GM19438 (cell line): ENCODE results near the gene GPX4.
"Not testable (repeated sequence)": the region's sequence is repeated elsewhere in the genome, so short reads cannot be mapped to it uniquely, and the experiment has no call there.

Experiments used
- ATAC-seq: cut with Tn5 transposase; IDR thresholded peaks from one replicate; pipeline ENCODE4 v1.9.1; 2021; ENCODE audit warnings: low read depth; ENCODE audit not compliant: unreplicated experiment

GPX4 gene

DNA sequence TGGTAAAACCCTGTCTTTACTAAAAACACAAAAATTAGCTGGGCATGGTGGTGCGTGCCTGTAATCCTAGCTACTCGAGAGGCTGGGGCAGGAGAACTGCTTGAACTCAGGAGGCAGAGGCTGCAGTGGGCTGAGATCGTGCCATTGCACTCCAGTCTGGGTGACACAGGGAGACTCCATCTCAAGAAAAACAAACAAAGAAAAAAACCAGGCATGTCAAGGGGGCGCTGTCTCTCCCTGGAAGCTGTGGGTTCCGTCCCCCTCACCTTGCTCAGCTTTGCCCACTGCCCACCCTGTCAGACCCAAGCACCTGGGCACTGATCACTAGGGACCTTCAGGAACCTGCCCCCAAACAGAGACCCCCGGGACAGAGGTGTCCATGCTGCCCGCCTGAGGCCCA is 25.3 kb downstream of the GPX4 start:
- ATAC-seq, result not testable (repeated sequence)

DNA sequence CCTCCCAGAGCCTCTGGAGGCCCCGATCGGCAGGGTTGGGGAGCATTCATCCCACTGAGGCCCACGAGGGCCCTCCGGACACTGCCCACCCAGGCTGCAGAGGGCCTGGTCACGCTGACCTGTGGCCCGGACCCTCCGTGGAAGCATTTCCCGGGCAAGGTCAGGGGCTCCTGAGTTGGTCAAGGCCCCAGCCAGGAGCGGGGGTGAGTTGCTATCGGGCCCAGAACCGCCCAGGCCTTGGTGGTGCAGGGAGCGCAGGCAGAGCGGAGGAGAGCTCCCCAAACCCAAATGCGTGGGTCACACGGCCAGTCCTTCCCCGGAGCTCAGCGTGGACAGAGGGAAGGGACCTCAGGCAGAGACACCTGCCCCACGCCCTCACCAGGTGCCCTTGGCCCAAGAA is 25.7 kb downstream of the GPX4 start:
- no peak for ATAC-seq

DNA sequence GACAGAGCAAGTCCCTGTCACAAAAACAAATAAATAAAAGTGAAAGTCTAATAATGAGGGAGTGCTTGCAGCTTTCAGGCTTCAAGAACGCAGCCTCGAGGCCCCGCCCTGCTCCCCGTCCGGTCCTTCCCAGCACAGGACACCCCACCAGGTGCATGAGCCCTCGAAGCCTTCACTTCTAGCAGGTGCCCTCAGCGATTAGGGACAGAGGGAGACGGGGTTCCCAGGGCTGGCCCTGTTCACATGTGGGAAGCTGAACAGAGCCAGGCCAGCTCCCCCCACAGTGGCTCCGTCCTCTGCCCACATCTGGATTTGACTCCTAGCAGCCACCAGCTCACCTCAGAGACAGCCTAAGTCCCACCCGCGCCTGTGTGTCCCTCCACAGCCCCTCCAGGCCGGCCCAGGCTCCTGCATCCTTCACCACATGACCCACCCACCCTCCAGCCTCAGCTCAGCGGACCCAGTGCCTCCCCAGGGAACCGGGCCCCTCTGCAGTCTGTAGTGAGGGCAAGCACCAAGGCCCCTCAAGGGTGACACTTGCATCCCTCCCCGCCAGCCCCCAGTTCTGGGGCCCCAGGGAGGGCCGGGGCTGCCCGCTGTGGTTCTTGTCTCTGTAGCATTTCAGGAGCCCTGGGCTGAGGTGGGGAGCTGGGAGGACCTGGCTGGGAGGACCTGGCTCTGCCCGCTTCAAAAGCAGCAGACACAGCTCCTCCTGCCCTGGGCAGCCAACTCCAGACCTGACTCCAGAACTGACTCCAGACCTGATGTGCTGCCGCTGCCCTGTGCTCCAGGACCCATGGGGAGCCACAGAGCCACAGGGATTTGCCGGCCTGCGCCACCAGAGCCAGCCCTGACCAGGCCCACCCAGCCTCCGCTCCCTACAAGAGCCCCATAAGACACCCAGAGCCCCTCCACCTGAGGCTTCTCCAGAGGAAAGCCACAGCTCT is 27.2 kb downstream of the GPX4 start:
- no peak for ATAC-seq

DNA sequence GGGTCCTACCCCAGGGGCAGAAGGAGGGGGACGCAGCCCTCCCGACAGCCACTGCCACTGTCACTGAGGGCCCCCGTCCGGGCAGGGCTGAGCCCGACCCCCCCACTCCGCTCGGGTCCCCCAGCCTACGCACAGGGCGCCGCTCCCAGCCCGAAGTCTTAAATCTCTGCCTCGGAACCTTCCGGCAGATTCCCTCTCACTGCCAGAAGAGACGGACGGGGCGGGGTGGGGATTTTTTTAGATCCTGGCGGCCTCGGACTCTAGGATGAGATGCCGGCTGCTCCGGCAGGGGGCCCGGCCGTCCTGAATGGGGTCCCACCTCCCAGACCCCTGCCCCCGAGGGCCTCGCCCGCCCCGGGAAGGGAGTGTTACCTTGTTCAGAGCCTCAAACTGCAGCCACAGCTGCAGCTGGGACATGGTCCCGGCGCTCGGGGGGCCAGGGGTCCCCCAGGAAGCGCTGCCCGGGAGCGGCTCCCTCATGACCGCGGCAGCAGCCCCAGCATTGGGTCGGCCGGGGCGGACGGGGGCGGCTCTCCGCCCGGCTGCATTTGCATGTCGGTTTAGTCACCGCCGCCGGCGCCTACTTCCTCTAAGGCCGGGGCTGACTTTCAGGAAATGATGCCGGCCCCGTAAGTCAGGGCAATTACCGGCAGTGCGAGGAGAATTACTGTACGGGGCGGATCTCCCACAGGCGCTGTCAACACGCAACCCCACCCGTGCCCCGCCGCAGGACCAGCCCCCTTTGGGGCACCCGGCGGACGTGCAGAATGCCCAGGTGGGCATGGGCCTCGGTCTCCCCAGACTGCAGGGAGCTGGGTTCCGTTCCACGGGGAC is 28.1 kb downstream of the GPX4 start:
- ATAC-seq, result no peak

DNA sequence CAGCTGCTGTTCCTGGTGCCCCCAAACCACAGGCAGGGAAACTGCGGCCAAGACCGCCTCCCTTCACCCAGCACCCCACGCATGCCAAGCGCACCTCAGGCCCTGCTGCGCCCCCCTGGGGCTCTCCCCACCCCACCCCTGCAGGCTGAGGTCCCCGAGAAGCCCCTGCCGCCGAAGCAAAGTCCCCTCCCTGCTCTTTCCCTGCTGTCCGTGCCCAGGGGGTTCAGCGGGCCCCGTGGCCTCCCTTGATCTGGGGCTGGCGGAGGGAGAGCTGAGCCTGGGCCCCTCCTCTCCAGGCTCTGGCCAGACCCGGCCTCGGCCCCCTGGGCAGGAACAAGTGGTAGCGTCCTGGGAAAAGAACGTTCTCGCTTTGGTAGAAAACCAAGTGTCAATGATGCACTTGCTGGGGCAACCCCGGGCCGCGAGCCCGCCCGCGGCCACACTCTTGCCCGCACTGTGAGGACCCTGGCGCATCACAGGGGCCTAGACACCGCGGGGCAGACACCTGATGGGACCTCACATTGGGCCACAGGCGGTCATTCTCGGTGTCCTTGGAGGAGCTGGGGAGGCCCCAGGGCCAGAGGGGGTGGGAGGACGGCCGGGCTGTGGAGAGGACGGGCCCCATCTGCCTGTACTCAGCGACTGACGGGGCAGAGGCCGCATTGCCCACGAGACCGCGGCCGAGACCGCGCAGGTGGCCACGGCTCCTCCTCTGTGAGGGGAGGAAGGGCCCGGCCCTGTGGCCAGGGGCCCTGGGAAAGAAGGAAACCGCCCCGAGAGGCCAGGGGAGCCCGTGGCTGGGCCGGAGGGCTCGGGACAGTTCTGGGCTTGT is 29.0 kb downstream of the GPX4 start:
- no peak for ATAC-seq

DNA sequence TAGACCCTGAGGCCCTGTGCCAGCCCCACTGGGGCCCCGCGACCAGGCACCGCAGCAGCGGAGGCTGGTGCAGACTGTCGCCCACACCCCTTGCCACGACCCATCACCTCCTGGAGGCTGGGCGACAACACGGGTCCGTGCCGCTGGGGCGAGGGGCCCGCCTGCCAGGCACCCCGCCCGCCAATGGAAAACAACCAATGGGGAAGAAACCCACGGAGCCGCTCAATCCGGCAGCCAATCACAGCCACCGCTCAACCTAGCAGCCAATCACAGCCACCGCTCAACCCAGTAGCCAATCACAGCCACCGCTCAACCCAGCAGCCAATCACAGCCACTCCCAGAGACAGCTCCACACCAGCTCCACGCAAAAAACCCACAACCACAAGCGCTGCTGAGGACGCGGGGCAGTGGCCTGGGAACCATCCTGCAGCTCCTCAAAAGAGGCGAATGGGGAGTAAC is 29.7 kb downstream of the GPX4 start:
- ATAC-seq, result peak; percentile 66

DNA sequence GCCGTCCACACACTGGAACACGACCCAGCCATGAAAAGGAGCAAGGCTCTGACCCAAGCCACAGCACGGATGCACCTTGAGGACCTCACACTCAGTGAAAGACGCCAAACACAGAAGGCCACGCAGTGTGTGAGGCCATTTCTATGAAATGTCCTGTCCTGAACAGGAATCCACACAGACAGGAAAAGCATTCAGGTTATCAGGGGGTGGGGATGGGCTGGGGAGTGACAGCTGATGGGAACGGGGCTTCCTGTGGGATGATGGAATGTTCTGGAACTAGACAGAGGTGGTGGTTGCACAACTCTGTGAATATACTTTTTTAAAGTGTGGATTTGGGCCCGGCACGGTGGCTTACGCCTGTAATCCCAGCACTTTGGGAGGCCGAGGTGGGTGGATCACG is 30.6 kb downstream of the GPX4 start:
- no peak for ATAC-seq

DNA sequence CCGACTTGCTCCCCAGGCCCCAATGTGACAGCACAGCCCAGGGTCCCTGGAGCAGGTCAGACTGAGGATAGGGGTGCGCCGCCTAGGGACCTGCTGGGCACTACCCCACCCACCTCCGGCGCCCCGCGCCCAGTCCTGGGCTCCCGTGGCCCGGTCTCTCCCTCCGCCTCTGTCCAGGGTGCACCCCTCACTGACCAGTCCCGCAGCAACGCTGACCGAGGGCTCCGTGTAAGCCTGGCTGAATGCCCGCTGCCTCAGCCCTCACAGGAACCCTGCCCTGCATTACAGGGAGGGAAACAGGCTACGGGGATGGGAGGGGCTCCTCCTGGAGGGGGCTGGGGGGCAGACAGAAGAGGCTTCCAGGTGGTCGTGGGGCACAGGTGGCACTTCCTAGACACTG is 31.7 kb downstream of the GPX4 start:
- ATAC-seq, result no peak

DNA sequence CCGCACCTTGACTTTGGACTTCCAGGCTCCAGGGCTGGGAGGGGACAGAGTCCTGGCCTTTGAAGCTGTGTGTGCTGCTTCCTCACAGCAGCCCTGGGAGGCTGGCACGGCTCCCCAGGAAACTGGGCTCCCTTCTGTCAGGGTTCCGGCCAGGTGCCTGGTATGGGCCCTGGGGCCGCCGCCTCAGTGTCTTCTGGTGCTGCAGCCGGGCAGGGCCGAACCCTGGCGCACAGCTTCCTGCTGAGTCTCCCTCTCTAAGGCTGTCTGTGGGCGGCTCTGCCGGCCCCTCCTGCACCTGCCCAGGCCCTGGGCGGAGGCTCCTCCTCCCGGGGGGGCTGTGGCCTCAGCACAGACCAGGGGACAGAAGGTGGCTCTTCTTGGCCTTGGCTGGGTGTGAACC is 32.4 kb downstream of the GPX4 start:
- ATAC-seq, result no peak

DNA sequence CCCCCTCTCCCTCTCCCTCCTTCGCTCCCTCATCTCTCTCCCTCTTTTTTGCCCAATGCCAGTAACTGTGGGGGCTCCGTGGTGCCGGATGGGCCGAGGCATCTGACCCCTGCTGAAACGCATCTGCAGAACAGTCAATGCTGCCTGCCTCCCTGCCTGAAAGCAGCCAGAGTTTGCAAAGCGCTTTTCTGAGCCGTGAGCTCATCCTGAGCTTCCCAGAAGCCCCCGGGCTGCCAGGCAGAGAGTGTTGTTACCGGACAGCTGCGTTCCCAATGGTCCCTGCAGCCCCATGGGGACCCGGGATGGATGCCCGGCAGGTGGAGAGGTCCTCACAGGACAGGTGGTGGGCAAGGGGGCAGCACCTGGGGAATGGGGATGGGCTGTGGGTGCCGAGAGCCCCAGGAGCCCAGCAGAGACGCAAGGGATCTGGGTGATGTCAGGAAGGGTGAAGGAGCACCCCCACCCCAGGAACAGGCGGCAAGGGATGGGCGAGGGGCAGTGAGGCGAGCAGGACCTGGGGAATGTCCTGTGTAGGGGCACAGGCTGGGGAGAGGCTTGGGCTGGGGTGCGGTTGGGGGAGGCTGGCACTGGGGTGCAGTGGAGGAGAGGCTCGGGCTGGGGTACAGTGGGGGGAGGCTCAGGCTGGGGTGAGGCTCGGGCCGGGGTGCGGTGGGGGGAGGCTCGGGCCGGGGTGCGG is 33.0 kb downstream of the GPX4 start:
- no peak for ATAC-seq

DNA sequence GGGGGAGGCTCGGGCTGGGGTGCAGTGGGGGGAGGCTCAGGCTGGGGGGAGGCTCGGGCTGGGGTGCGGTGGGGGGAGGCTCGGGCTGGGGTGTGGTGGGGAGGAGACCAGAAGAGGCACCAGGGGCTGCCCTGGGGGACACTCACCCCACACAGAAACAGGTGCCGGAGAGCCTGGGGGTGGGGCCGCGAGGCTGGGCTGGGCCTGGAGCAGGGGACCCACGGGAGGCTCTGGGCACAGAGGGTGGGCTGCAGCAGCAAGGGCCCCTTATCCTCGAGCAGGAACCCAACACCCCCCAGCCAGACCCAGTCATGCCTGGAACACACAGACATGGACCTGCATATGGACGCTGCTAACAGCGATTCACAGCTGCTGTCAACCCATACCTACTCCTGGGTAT is 34.3 kb downstream of the GPX4 start:
- no peak for ATAC-seq

DNA sequence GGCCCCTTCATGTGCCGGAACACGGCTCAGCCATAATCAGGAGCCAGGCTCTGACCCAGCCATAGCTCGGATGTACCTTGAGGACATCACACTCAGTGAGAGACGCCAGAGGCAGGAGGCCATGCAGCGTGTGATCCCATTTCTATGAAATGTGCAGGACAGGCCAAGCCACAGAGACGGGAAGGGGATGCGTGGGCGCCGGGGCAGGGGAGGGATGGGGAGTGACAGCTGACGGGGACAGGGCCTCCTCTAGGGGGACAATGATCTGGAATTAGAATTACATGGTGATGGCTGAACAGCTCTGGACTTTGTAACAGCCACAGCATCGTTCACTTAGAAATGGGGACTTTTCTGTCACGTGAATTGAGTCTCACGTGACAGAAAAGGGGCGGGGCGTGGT is 35.3 kb downstream of the GPX4 start:
- ATAC-seq, result no peak

DNA sequence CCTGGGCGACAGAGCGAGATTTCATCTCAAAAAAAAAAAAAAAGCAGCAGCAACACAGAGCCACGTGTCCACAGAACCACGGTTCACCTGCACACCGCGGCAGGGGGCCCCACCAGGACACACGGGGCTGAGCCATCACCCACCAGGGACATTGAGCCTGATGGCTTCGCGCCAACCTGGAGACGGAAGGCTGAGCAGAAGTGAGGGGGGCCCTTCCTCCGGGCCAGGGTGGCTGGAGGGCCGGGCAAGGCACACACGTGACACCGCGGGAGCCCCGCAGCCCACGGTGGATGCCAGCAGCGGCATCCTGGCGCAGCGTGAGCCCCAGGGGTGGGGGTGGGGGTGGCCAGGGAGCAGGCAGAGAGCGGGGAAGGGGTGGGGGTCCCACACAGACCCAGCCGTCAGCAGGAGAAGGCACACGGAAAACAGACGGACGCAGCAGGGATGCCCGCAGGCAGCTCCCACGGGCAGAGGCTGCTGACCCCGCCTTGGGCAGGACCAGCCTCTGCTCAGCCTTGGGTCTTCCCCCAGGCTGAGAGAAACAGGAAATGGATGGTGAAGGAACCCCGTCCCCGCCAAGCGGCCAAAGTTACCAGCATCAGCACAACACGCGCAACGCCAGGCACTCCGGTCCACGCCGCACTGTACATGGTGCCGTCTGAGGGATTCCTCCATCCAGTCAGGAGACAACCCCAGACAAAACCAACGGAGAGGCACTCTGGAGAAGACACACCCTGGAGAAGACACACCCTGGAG is 36.7 kb downstream of the GPX4 start:
- no peak for ATAC-seq

DNA sequence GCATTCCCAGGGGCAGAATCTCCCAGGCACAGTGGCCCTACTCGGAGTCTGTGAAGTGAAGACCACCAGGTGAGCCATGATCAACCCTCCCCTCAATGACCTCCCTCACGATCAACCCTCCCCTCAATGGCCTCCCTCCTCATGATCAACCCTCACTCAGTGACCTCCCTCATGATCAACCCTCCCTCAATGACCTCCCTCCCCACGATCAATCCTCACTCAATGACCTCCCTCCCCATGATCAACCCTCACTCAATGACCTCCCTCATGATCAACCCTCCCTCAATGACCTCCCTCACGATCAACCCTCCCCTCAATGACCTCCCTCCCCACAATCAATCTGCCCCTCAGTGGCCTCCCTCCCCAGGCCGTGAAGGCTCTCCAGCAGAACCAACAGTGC is 38.1 kb downstream of the GPX4 start:
- ATAC-seq, result no peak

DNA sequence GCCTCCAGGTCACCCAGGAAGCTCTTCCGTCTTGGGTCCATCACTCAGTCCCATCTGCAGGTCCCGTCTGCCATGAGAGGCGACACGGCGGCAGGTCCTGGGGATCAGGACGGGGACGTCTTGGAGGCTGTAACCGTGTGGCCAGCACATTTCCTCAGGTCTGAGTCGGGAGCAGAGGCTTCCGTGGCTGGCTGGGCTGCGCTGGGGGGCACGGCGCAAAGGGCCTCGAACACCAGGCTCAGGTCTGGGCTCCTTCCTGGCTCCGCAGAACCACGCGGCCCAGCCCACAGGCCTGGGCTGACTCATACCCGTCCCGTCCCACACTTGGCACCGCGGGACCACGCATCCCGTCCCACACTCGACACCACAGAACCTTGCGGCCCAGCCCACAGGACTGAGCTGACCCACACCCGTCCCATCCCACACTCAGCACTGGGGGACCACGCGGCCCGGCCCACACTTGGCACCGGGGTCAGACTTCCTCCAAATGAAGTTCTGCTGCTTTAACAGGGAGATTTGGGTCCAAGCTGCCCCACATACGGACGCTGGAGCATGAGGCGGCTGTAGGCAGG is 40.1 kb downstream of the GPX4 start:
- ATAC-seq, result no peak

DNA sequence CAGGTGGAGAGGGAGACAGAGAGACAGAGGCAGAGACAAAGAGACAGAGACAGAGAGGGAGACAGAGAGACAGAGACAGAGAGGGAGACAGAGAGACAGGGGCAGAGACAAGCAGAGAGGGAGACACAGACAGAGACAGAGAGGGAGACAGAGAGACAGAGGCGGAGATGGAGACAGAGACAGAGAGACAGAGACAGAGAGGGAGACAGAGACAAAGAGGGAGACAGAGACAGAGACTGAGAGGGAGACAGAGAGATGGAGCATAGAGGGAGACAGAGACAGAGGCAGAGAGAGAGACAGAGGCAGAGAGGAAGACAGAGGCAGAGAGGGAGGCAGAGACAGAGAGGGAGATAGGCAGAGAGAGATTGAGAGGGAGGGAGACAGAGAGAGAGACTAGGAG is 40.9 kb downstream of the GPX4 start:
- ATAC-seq, result no peak

DNA sequence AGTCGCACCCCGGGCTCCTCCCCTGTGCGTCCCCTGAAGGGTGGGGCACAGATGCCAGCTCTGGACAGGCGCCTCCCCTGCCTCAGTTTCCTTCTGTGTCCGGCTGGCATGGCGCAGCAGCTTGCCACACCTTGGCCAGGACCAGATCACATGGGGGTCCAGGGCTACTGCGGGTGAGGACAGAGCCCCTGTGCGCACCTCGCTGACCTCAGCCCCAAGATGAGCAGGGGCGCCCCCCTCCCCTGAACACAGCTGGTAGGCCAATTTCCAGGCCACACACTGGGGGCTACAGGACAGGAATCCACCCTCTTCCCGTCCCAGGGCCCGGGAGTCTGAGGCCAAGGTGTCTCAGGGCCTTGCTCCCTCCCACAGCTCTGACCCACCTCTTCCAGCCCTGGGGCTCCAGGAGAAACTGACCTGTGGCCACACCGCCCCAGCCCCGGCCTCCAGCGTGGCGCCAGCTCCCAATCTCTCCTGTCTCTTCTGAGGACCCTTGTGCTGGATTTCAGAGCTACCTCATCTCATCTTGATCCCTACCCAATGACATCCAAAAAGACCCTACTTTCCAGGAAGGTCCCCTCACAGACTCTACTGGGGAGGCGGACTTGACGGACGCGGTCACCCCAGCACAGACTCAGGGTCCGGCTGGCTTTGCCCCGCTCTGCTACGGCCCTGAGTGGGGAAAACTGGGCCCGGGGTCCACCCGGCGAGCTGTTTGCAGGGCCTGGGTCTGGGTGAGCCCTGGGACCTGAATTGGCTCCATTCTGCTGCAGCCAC is 42.0 kb downstream of the GPX4 start:
- no peak for ATAC-seq

DNA sequence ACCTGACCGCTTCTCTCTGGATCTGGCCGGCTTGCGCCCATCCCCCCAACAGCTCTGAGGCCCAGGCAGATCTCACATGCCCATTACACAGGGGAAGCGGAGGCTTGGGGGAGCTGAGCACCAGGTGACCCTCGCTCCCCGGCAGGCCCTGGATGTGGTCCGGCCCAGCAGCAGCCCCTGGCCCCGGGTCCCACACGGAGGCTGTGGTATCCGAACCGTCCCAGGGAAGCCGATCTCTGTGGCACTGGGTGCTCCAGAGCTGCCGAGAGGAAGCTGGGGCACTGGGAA is 42.6 kb downstream of the GPX4 start:
- ATAC-seq, result no peak
